K562 (cell line): ENCODE measurements around the gene C4A. TPM values are rescaled to one million over a fixed set of nuclear protein-coding genes. Genes with fewer than 3 reads are reported as not detected.

Experiments
- CBX8 ChIP-seq: fragments of 200-600 bp; sonication (generic); IDR thresholded peaks from 2 replicates; pipeline ENCODE4 v1.6.1; 2012; ENCODE audit warnings: borderline replicate concordance, mixed run types, low read depth, mild to moderate bottlenecking, moderate library complexity, mixed read lengths, low read length, control low read depth, inconsistent platforms; ENCODE audit not compliant: poor library complexity, severe bottlenecking; ENCODE audit errors: extremely low read depth
- KDM5B ChIP-seq: fragments of 200-600 bp; sonication (generic); IDR thresholded peaks from 2 replicates; pipeline ENCODE4 v1.6.1; 2012; ENCODE audit warnings: low read depth, mild to moderate bottlenecking, moderate library complexity, low read length, control low read depth, inconsistent platforms; ENCODE audit not compliant: insufficient replicate concordance
- MYC ChIP-seq, 2 experiments: fragments of 250-450 bp in 1 of 2; sonication (Bioruptor Pico) in 1 of 2; IDR thresholded peaks; 2 replicates each; pipeline versions ENCODE4 v1.5.1 to v1.6.1; 2012 to 2021; ENCODE audit warnings: low read depth in 2 of 2, borderline replicate concordance in 1 of 2, improper control_type of control experiment in 1 of 2, low read length in 1 of 2, mild to moderate bottlenecking in 1 of 2, moderate library complexity in 1 of 2
- PHF20 ChIP-seq: fragments of 450-650 bp; IDR thresholded peaks from 2 replicates; pipeline ENCODE4 v1.6.1; 2018; ENCODE audit not compliant: partially characterized antibody
- TAF9B ChIP-seq: fragments of 450-650 bp; IDR thresholded peaks from 2 replicates; pipeline ENCODE4 v1.6.1; 2018; ENCODE audit warnings: mild to moderate bottlenecking; ENCODE audit not compliant: partially characterized antibody
- ZNF263 ChIP-seq: sonication (generic); formaldehyde crosslinking; IDR thresholded peaks from 2 replicates; pipeline ENCODE4 v1.8.0; 2022; ENCODE audit warnings: mild to moderate bottlenecking, missing genetic modification reagents, borderline replicate concordance
- ZNF41 ChIP-seq: fragments of 250-450 bp; sonication (Bioruptor Pico); conservative IDR thresholded peaks from 2 replicates; pipeline ENCODE4 v1.4.0; 2020; ENCODE audit warnings: mild to moderate bottlenecking
- ZNF668 ChIP-seq: fragments of 250-450 bp; sonication (Bioruptor Pico); IDR thresholded peaks from 2 replicates; pipeline ENCODE4 v1.8.0; 2022; ENCODE audit warnings: mild to moderate bottlenecking, inconsistent platforms
- ZNF707 ChIP-seq: fragments of 250-450 bp; sonication (Bioruptor Pico); conservative IDR thresholded peaks from 2 replicates; pipeline ENCODE4 v1.8.0; 2022; ENCODE audit warnings: inconsistent platforms, mild to moderate bottlenecking, moderate library complexity
- polyA plus RNA-seq, 8 experiments: library from polyadenylated mRNA; depleted of rRNA in 4 of 8; stranded (reverse) in 5 of 8; unstranded in 3 of 8; fragments of >200 nt; fragmentation: Nextera tagmentation in 2 of 8; fragmentation: Illumina TruSeq in 1 of 8; extraction: Ambion mirVana in 2 of 8; extraction: Trizol in 1 of 8; gene quantifications; 2 replicates each; pipeline versions ENCODE4 v1.2.1 to v1.2.3, GENCODE V29; 2011 to 2014; ENCODE audit warnings: inconsistent platforms in 1 of 8, missing spikeins in 1 of 8
- total RNA-seq, 7 experiments: library from RNA; depleted of rRNA in 6 of 7; stranded (reverse); fragments of >200 nt in 6 of 7; fragmentation: Illumina TruSeq in 2 of 7; extraction: Trizol in 2 of 7; gene quantifications; 2 replicates each; pipeline versions ENCODE4 v1.2.1 to v1.2.3, GENCODE V29; 2011 to 2021; ENCODE audit warnings: low replicate concordance in 1 of 7
- TF ChIP-seq, protein P1 (sequence below): fragments of 250-450 bp; sonication (Bioruptor Pico); IDR thresholded peaks from 2 replicates; pipeline ENCODE4 v1.8.0; 2022; ENCODE audit warnings: inconsistent platforms
- TF ChIP-seq, protein P2 (sequence below): fragments of 200-600 bp; sonication (generic); IDR thresholded peaks from one replicate; pipeline ENCODE4 v1.6.1; 2012; ENCODE audit warnings: mild to moderate bottlenecking, low read depth, low read length, inconsistent platforms

C4A gene
- total and polyA plus RNA-seq, 9 of the 15 experiments (the other 6 are each of a cell fraction or from before 2014, with no cell fraction given), result 0.27 to 7.6 (median 5.0) TPM

DNA sequence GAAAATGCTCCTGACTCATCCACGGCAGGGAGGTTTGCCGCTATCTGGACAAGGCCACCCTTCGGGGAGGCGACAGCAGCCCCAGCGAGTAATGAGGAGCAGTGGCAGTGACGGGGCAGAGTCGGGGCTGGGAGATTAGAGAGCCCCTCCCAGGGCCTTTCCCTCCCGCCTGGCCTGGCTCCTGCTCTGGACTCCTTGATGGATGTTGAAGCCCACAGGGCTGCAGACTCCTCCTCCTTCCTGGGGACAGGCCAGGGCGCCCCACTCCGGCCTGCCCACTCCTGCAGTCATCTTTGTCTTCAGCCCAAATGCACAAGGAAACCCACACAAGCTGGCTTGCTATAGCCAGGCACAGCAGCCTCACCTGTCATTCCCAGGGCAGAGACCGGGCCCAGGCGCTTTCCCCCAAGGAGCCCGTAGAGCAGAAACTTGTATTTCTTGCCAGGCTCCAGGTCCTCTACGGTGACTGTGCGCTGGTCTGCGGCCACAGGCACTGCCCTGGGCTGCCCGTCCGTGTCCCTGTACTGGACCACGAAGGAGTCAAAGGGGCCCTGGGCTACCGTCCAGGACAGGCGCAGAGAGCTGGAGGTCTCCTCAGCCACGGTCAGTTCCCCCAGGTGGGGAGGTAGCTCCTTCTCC, 64.1 kb downstream of the C4A start (continued):
- TF ChIP-seq KDM5B (no peak), ZNF41 (CRISPR knock-in tag) (no peak), CBX8 (no peak), TAF9B (no peak), ZNF707 (CRISPR knock-in tag) (no peak), ZNF668 (CRISPR knock-in tag) (no peak), PHF20 (no peak), MYC (IDR thresholded peaks at IDR 0.05; ENCODE audit: low read depth, low read length) (no peak), MYC (CRISPR knock-in tag; IDR thresholded peaks at IDR 0.05; ENCODE audit: borderline replicate concordance, low read depth) (0 out of 2 replicates have a peak, but pooled peaks have one; percentile 42), ZNF263 (0 out of 2 replicates have a peak, but pooled peaks have one; percentile 6)
- TF ChIP-seq, protein P1, sequence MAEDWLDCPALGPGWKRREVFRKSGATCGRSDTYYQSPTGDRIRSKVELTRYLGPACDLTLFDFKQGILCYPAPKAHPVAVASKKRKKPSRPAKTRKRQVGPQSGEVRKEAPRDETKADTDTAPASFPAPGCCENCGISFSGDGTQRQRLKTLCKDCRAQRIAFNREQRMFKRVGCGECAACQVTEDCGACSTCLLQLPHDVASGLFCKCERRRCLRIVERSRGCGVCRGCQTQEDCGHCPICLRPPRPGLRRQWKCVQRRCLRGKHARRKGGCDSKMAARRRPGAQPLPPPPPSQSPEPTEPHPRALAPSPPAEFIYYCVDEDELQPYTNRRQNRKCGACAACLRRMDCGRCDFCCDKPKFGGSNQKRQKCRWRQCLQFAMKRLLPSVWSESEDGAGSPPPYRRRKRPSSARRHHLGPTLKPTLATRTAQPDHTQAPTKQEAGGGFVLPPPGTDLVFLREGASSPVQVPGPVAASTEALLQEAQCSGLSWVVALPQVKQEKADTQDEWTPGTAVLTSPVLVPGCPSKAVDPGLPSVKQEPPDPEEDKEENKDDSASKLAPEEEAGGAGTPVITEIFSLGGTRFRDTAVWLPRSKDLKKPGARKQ (CRISPR knock-in tag), result no peak
- TF ChIP-seq, protein P2, sequence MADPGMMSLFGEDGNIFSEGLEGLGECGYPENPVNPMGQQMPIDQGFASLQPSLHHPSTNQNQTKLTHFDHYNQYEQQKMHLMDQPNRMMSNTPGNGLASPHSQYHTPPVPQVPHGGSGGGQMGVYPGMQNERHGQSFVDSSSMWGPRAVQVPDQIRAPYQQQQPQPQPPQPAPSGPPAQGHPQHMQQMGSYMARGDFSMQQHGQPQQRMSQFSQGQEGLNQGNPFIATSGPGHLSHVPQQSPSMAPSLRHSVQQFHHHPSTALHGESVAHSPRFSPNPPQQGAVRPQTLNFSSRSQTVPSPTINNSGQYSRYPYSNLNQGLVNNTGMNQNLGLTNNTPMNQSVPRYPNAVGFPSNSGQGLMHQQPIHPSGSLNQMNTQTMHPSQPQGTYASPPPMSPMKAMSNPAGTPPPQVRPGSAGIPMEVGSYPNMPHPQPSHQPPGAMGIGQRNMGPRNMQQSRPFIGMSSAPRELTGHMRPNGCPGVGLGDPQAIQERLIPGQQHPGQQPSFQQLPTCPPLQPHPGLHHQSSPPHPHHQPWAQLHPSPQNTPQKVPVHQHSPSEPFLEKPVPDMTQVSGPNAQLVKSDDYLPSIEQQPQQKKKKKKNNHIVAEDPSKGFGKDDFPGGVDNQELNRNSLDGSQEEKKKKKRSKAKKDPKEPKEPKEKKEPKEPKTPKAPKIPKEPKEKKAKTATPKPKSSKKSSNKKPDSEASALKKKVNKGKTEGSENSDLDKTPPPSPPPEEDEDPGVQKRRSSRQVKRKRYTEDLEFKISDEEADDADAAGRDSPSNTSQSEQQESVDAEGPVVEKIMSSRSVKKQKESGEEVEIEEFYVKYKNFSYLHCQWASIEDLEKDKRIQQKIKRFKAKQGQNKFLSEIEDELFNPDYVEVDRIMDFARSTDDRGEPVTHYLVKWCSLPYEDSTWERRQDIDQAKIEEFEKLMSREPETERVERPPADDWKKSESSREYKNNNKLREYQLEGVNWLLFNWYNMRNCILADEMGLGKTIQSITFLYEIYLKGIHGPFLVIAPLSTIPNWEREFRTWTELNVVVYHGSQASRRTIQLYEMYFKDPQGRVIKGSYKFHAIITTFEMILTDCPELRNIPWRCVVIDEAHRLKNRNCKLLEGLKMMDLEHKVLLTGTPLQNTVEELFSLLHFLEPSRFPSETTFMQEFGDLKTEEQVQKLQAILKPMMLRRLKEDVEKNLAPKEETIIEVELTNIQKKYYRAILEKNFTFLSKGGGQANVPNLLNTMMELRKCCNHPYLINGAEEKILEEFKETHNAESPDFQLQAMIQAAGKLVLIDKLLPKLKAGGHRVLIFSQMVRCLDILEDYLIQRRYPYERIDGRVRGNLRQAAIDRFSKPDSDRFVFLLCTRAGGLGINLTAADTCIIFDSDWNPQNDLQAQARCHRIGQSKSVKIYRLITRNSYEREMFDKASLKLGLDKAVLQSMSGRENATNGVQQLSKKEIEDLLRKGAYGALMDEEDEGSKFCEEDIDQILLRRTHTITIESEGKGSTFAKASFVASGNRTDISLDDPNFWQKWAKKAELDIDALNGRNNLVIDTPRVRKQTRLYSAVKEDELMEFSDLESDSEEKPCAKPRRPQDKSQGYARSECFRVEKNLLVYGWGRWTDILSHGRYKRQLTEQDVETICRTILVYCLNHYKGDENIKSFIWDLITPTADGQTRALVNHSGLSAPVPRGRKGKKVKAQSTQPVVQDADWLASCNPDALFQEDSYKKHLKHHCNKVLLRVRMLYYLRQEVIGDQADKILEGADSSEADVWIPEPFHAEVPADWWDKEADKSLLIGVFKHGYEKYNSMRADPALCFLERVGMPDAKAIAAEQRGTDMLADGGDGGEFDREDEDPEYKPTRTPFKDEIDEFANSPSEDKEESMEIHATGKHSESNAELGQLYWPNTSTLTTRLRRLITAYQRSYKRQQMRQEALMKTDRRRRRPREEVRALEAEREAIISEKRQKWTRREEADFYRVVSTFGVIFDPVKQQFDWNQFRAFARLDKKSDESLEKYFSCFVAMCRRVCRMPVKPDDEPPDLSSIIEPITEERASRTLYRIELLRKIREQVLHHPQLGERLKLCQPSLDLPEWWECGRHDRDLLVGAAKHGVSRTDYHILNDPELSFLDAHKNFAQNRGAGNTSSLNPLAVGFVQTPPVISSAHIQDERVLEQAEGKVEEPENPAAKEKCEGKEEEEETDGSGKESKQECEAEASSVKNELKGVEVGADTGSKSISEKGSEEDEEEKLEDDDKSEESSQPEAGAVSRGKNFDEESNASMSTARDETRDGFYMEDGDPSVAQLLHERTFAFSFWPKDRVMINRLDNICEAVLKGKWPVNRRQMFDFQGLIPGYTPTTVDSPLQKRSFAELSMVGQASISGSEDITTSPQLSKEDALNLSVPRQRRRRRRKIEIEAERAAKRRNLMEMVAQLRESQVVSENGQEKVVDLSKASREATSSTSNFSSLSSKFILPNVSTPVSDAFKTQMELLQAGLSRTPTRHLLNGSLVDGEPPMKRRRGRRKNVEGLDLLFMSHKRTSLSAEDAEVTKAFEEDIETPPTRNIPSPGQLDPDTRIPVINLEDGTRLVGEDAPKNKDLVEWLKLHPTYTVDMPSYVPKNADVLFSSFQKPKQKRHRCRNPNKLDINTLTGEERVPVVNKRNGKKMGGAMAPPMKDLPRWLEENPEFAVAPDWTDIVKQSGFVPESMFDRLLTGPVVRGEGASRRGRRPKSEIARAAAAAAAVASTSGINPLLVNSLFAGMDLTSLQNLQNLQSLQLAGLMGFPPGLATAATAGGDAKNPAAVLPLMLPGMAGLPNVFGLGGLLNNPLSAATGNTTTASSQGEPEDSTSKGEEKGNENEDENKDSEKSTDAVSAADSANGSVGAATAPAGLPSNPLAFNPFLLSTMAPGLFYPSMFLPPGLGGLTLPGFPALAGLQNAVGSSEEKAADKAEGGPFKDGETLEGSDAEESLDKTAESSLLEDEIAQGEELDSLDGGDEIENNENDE, result no peak
